Osteocyte (in vitro differentiated cells): Measurements from ENCODE around the gene TTC28. TPM values are rescaled to one million over a fixed set of nuclear protein-coding genes. Genes with fewer than 3 reads are reported as not detected.

Source experiments
- DNase-seq: peaks from one replicate; pipeline ENCODE4 v3.0.0; 2021; ENCODE audit warnings: mixed read lengths; ENCODE audit not compliant: unreplicated experiment; ENCODE audit errors: extremely low spot score
- H3K27ac Mint-ChIP-seq: one replicate; pipeline ENCODE4 v1.8.0; 2021; ENCODE audit warnings: mild to moderate bottlenecking, mixed read lengths; ENCODE audit not compliant: unreplicated experiment
- H3K27me3 Mint-ChIP-seq: one replicate; pipeline ENCODE4 v1.8.0; 2021; ENCODE audit warnings: mixed read lengths; ENCODE audit not compliant: unreplicated experiment
- H3K36me3 Mint-ChIP-seq: one replicate; pipeline ENCODE4 v1.8.0; 2021; ENCODE audit warnings: mixed read lengths; ENCODE audit not compliant: unreplicated experiment
- H3K4me1 Mint-ChIP-seq: one replicate; pipeline ENCODE4 v1.8.0; 2021; ENCODE audit warnings: mixed read lengths; ENCODE audit not compliant: unreplicated experiment
- H3K4me3 Mint-ChIP-seq: one replicate; pipeline ENCODE4 v1.8.0; 2021; ENCODE audit warnings: mild to moderate bottlenecking, moderate library complexity, mixed read lengths; ENCODE audit not compliant: unreplicated experiment
- H3K9me3 Mint-ChIP-seq: one replicate; pipeline ENCODE4 v1.8.0; 2021; ENCODE audit warnings: mixed read lengths; ENCODE audit not compliant: unreplicated experiment
- CTCF ChIP-seq: fragments of 200-600 bp; sonication (generic); IDR thresholded peaks from 2 replicates; pipeline ENCODE4 v1.5.0; 2021; ENCODE audit warnings: antibody characterized with exemption, mild to moderate bottlenecking, moderate library complexity
- total RNA-seq: library from RNA; stranded (reverse); gene quantifications from 2 replicates; pipeline ENCODE4 v1.2.1, GENCODE V29; 2021

The TTC28 gene
- total RNA-seq, 1 donor from 2014 or later = 70.3 TPM

DNA sequence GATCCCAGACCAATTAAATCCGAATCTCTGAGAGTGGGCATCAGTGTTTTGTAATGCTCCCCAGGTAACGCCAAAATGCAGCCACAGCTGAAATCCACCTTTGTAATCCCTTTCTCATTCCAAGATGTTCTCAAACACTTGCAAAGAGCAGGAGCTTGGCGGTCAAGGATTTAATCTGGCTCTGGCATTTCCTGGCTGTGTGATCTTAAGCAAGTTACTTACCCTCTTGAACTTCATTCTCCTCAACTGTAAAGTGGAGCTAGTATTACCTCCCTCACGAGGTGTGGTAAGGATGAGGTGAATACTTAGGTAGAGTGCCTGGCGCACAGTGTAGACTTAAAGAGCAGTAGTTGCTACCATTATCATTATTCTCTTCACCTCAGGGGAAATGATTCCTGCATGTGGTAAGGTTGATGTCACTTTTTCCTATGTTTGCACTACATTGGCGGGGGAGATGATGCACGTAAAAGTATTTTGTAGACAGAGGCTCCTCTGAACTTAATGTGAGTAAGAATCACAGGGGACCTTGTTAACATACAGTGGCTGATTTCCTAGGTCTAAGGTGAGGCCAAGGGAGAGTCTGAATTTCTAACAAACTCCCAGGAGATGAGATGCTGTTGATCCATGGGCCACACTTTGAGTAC, 550.2 kb downstream of the TTC28 start:
- no peak overlapping the region for H3K27ac Mint-ChIP-seq

GRCh38 chr22:28128827-28129226, 550.8 kb downstream of the TTC28 start:
- no peaks in the 10 kb centered on the region for H3K27me3 Mint-ChIP-seq
- H3K4me1 Mint-ChIP-seq = peaks cover 36% of the 10 kb centered on the region
- no peaks in the 10 kb centered on the region for H3K9me3 Mint-ChIP-seq
- no peak for TF ChIP-seq CTCF
- H3K27ac Mint-ChIP-seq = no peak overlapping the region
- DNase-seq = no peak
- no peak overlapping the region for H3K4me3 Mint-ChIP-seq
- H3K36me3 Mint-ChIP-seq = no peaks in the 10 kb centered on the region

More for the DNA sequence above, 550.2 kb downstream of the TTC28 start:
- no peak overlapping the region for H3K4me3 Mint-ChIP-seq
- H3K36me3 Mint-ChIP-seq = no peaks in the 10 kb centered on the region
- H3K27me3 Mint-ChIP-seq = no peaks in the 10 kb centered on the region
- TF ChIP-seq CTCF = no peak
- H3K9me3 Mint-ChIP-seq = no peaks in the 10 kb centered on the region
- H3K4me1 Mint-ChIP-seq = peaks cover 35% of the 10 kb centered on the region
- no peak for DNase-seq

DNA sequence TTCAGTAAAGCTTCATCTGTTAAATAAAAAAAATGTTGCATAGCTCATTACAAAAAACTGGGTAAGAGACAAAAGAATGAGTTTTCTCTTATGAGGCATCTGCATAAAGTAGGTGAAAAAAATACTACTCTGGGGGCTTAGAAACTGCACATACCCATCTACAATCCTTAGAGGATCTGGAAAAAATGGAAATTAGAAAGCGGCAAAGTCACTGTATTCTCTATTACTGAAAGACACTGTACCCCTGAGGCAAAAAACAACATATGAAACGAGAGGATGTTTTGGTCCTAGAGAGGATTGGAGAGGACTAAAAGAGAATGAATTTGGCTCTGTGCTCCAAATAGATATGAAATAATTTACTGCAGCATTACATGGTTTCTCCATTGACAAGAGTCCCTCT, 553.8 kb downstream of the TTC28 start:
- no peak for DNase-seq
- Mint-ChIP-seq H3K27me3 (no peaks in the 10 kb centered on the region), H3K4me3 (no peak overlapping the region), H3K27ac (no peak overlapping the region), H3K36me3 (no peaks in the 10 kb centered on the region), H3K9me3 (no peaks in the 10 kb centered on the region), H3K4me1 (peaks cover 28% of the 10 kb centered on the region)
- TF ChIP-seq CTCF = no peak

GRCh38 chr22:28123989-28124766, 555.5 kb downstream of the TTC28 start:
- H3K4me1 Mint-ChIP-seq = peaks cover 27% of the 10 kb centered on the region
- DNase-seq = no peak
- no peak overlapping the region for H3K4me3 Mint-ChIP-seq
- H3K27me3 Mint-ChIP-seq = no peaks in the 10 kb centered on the region
- TF ChIP-seq CTCF = no peak
- H3K9me3 Mint-ChIP-seq = no peaks in the 10 kb centered on the region
- no peak overlapping the region for H3K27ac Mint-ChIP-seq
- no peaks in the 10 kb centered on the region for H3K36me3 Mint-ChIP-seq
